Naive B cell (primary cell): ENCODE results near the gene CFL1. TPM values are rescaled to one million over a fixed set of nuclear protein-coding genes. Genes with fewer than 3 reads are reported as not detected.
"Not testable (repeated sequence)": the region's sequence is repeated elsewhere in the genome, so short reads cannot be mapped to it uniquely, and the experiment has no call there.

Experiments used
- ATAC-seq, 2 donors: fragments of 150-1000 bp; cut with Tn5 transposase; 2 replicates each; pipeline ENCODE4 v1.10.0; 2021; ENCODE audit warnings: low read depth in 2 of 2, mild to moderate bottlenecking in 2 of 2, moderate library complexity in 2 of 2
- DNase-seq: peaks from one replicate; pipeline ENCODE4 v3.0.0; 2022
- H3K27ac Mint-ChIP-seq, 6 donors: one replicate each; pipeline ENCODE4 v1.8.0; 2020 to 2022; ENCODE audit warnings: mild to moderate bottlenecking in 6 of 6, mixed read lengths in 6 of 6, moderate library complexity in 5 of 6, inconsistent platforms in 2 of 6
- H3K27me3 Mint-ChIP-seq, 3 donors: one replicate each; pipeline ENCODE4 v1.8.0; 2021 to 2022; ENCODE audit warnings: mixed read lengths in 3 of 3, mild to moderate bottlenecking in 1 of 3
- H3K36me3 Mint-ChIP-seq, 2 donors: one replicate each; pipeline ENCODE4 v1.8.0; 2020 to 2022; ENCODE audit warnings: mixed read lengths in 2 of 2, inconsistent platforms in 1 of 2, mild to moderate bottlenecking in 1 of 2
- H3K4me1 Mint-ChIP-seq, 3 donors: one replicate each; pipeline ENCODE4 v1.8.0; 2020 to 2022; ENCODE audit warnings: mixed read lengths in 3 of 3, inconsistent platforms in 1 of 3, mild to moderate bottlenecking in 1 of 3, moderate library complexity in 1 of 3
- H3K4me3 Mint-ChIP-seq, 8 donors: one replicate each; pipeline ENCODE4 v1.8.0; 2020 to 2022; ENCODE audit warnings: mild to moderate bottlenecking in 8 of 8, mixed read lengths in 8 of 8, moderate library complexity in 8 of 8, inconsistent platforms in 2 of 8
- H3K9me3 Mint-ChIP-seq, 7 donors: one replicate each; pipeline ENCODE4 v1.8.0; 2020 to 2022; ENCODE audit warnings: mixed read lengths in 7 of 7, mild to moderate bottlenecking in 5 of 7, inconsistent platforms in 2 of 7, moderate library complexity in 1 of 7
- polyA plus RNA-seq, 6 donors: library from polyadenylated mRNA; unstranded; fragments of 300-500 nt; fragmentation: Illumina TruSeq; gene quantifications; one replicate each; pipeline ENCODE4 v1.2.3, GENCODE V29; 2021; ENCODE audit warnings: low read depth in 6 of 6

CFL1 gene
- polyA plus RNA-seq, 6 donors from 2014 or later = 1,822 to 2,570 (median 2,214) TPM

DNA sequence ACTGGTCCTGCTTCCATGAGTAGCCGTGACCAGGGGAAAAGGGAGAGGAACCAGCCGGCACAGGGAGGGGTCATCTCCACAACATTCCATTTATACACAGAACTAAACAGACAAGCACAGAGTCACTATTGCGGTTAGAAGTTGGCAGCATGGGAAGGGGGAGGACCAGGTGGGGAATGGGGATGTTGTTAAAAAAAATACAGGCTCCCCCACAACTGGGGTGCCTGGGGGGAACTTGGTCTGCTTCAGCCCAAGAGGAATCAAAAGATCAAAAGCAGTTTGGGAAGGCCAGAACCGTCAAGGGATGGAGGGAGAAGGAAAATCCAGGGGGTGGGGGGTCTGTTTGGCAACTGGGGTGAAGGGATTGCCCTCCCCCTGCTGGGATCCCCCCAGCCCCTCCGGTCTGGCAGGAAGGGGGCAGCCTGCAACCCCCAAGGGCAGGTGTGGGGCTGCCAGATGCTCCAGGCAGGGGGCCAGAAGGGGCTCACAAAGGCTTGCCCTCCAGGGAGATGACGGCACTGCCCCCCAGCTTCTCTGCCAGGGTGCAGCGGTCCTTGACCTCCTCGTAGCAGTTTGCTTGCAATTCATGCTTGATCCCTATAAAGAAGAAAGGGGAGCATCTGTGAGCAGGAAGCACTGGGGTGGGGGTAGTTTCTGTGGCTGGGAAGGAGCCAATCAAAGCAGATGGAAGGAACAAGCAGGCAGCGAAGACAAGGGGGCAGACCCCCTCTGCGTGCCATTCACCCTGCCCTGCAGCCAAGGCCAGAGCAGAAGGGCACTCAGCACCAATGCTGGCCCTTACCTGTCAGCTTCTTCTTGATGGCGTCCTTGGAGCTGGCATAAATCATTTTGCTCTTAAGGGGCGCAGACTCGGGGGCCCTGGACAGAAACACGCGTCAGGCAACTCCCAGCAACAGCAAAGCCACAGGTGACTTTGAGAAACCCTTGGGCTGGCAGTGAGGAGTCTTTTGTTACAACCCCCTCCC, 2.8 kb downstream of the CFL1 start:
- ATAC-seq = no peak
- H3K4me1 Mint-ChIP-seq = peaks cover 41 to 58% (median 56%) of the 10 kb centered on the region in 3 donors
- H3K9me3 Mint-ChIP-seq = no peaks in the 10 kb centered on the region
- peak overlapping the region; percentile 39 to 97 (median 93) for H3K4me3 Mint-ChIP-seq
- peaks cover 14 to 26% of the 10 kb centered on the region in 2 donors for H3K36me3 Mint-ChIP-seq
- H3K27ac Mint-ChIP-seq = peak overlapping the region in 3 of 6 donors; percentile 36 to 86 (median 44)
- no peak for DNase-seq
- no peaks in the 10 kb centered on the region for H3K27me3 Mint-ChIP-seq

DNA sequence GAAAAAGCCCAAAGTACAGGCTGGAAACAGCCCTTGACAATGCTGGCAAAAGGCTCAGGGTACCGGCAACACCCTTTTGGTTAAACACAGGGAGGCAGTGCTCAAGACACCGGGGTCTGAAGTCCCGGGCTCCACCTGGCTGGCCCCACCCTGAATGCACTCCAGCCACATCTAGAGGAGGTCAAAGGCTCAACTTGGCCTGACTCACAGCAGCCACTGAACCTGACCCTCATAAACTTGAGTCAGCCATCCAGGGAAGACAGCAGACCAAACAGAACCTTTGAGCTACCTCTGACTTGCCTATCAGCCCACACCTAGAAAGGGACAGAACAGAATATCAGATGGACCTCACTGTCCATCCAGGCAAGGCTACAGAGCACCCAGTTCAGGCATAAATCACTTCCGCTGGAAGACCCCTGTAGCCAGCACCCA, 3.8 kb downstream of the CFL1 start:
- Mint-ChIP-seq H3K4me3 (peak overlapping the region in 6 of 8 donors; percentile 20 to 96 (median 78)), H3K9me3 (no peaks in the 10 kb centered on the region), H3K4me1 (peaks cover 35 to 48% (median 48%) of the 10 kb centered on the region in 3 donors), H3K27me3 (no peaks in the 10 kb centered on the region), H3K27ac (peak overlapping the region in 1 of 6 donors; percentile 65), H3K36me3 (peaks cover 14 to 26% of the 10 kb centered on the region in 2 donors)
- DNase-seq = no peak
- ATAC-seq = no peak

DNA sequence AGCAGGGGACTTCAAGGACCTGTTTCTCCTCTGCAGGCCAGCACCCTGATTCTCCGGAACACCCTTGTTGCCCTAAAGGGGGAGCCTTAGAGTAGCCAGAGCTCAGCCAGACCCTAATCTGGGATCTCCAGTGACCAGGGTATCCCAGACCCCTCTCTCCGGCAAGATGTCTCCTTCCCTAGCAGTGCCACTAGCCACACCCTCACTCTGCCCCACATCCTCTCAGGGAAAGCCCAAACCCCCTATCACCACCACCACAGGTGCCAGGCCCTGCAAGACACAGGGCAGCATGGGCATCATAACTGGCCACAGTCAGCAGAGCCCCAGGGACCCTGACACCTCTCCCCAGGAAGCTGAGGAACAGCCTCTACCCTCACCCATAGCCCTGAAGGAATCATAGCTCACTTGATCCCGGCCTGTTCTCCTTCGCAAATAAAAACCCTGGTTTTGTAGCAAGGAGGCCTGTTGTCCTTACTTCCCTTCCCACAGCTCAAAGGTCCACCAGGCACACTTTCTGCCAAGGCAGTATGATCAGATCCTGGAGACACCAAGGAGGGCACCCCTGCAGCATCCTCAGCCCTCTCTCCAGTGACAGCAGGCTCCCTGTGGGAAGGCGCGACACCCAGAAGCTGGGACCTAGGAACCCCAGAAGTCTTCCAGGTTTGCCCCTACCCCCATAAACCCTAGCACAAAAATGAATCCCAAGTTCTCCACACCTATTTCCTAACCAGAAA, 4.6 kb downstream of the CFL1 start:
- H3K4me1 Mint-ChIP-seq = peaks cover 28 to 42% (median 41%) of the 10 kb centered on the region in 3 donors
- no peak for DNase-seq
- no peaks in the 10 kb centered on the region for H3K9me3 Mint-ChIP-seq
- no peak for ATAC-seq
- peaks cover 14 to 26% of the 10 kb centered on the region in 2 donors for H3K36me3 Mint-ChIP-seq
- H3K27me3 Mint-ChIP-seq = no peaks in the 10 kb centered on the region
- peak overlapping the region in 2 of 8 donors; percentile 76 to 91 for H3K4me3 Mint-ChIP-seq
- peak overlapping the region in 4 of 6 donors; percentile 42 to 67 (median 57) for H3K27ac Mint-ChIP-seq

DNA sequence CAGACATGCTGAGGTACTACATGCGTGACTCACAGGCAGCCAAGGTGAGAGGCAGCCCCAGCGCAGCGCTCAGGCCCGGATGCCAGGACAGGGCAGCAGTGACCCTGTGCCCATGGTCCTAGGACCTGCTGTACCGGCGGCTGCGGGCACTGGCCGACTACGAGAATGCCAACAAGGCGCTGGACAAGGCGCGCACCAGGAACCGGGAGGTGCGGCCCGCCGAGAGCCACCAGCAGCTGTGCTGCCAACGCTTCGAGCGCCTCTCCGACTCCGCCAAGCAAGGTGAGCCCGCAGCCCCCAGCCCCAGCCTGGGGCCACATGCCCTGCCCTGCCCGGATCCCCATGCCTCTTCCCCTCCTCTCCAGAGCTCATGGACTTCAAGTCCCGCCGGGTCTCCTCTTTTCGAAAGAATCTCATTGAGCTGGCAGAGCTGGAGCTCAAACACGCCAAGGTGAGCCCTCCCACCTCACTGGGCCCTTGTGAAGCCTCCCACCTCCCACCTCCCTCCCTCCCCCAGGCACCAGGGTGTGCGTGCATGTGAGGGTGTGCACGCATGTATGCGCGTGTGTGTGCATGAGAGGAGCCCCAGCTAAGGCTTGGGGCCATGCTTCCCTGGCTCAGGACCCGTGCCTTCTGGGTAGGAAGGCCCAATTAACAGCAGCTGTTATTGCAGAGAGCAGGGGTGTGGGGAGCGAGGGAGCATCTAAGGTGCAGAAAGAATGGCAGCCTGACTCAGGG, 5.3 kb downstream of the CFL1 start:
- H3K27ac Mint-ChIP-seq = peak overlapping the region in 1 of 6 donors; percentile 67
- no peak for ATAC-seq
- H3K4me1 Mint-ChIP-seq = peaks cover 26 to 39% (median 36%) of the 10 kb centered on the region in 3 donors
- H3K27me3 Mint-ChIP-seq = no peaks in the 10 kb centered on the region
- no peaks in the 10 kb centered on the region for H3K9me3 Mint-ChIP-seq
- no peak for DNase-seq
- H3K4me3 Mint-ChIP-seq = peak overlapping the region in 1 of 8 donors; percentile 91
- H3K36me3 Mint-ChIP-seq = peaks cover 14 to 26% of the 10 kb centered on the region in 2 donors

DNA sequence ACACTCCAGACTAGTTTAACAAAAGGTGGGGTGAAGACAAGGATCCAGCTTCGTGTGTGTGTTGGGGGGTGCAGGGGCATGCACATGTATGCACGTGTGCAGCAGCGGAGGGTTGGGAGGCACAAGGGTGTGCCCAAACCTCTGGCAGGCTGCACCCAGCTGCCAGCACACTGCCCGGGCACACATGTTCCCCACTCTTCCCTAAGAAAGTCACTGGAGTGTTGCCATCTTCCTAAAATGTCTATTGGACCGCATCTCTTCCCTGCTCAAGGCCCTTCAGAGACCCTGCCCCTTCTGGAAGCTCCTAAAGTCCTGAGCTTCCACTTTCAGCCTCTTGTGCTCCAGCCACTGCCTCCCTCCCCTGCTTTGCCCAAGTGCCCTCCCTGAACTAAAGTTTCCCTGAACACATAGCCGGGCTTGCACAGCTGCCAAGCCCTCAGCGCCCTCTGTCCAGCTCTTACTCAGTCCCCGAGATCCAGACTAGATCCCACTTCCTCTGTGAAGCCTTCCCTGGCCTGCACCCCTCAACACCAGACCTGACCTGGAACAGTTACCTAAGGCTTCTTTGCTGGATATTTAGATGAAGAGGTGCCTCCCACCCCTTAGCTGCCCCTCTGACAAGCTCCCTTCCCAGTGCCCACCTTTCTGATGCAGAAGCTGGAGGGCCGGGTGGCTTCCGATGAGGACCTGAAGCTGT, 6.0 kb downstream of the CFL1 start:
- Mint-ChIP-seq H3K4me1 (peaks cover 26 to 38% (median 36%) of the 10 kb centered on the region in 3 donors), H3K27ac (peak overlapping the region in 1 of 6 donors; percentile 54), H3K36me3 (peaks cover 14 to 26% of the 10 kb centered on the region in 2 donors), H3K4me3 (peak overlapping the region in 1 of 8 donors; percentile 2), H3K9me3 (no peaks in the 10 kb centered on the region), H3K27me3 (no peaks in the 10 kb centered on the region)
- DNase-seq (no peak), ATAC-seq (no peak)

DNA sequence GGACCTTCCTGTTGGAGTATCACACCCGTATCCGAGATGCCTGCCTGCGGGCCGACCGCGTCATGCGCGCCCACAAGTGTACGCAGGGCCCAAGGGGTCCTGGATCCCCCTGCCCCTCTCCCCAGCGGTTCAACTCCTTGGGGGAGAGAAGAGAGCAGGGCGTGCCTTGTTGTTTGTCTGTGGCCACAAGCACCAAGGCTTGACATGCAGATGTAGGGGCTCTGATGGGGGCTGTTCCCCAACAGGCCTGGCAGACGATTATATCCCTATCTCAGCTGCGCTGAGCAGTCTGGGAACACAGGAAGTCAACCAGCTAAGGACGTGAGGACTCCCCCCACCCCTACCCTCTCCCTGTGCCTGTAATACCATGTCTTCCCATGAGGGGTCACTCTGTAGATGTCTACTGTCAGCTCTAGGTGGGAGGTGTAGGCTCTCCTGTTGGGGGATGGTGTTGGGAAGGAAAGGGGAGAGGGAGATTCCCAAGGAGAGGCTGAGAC, 6.8 kb downstream of the CFL1 start:
- Mint-ChIP-seq H3K27ac (no peak overlapping the region), H3K4me3 (no peak overlapping the region), H3K9me3 (no peaks in the 10 kb centered on the region), H3K27me3 (no peaks in the 10 kb centered on the region), H3K4me1 (peaks cover 20 to 30% (median 28%) of the 10 kb centered on the region in 3 donors), H3K36me3 (peaks cover 14 to 26% of the 10 kb centered on the region in 2 donors)
- DNase-seq = no peak
- no peak for ATAC-seq

DNA sequence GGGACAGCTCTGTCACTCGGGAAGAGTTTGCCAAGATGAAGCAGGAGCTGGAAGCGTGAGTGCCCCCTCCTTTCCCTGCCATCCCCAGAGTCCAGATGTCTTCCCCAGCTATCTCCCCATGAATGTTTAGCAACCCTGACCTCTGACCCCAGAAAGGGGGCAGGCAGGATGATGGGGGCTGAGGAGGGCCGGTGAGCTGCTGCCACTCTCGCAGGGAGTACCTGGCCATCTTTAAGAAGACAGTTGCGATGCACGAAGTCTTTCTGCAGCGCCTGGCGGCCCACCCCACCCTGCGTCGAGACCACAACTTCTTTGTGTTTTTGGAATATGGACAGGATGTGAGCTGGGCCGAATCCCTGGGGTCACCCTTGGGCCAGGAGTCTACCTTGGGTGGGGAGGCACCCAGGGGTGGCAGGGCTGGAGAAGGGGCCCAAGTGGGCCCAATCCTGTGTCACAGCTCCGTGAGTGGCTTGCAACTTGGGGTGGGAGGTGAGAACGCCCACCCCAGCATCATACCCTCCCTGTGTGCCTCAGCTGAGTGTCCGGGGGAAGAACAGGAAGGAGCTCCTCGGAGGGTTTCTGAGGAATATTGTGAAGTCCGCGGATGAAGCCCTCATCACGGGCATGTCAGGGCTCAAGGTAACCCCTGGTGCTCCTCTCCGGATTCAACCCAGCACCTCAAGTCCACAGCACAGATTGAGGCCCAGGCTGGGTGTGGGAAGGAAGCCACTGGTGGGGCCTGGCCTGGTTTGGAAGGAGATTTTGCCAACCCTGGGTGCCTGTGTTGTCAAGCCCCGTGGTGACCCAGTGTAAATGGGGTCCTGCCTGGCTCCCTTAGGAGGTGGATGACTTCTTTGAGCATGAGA, 7.5 kb downstream of the CFL1 start:
- peak overlapping the region in 1 of 6 donors; percentile 56 for H3K27ac Mint-ChIP-seq

DNA sequence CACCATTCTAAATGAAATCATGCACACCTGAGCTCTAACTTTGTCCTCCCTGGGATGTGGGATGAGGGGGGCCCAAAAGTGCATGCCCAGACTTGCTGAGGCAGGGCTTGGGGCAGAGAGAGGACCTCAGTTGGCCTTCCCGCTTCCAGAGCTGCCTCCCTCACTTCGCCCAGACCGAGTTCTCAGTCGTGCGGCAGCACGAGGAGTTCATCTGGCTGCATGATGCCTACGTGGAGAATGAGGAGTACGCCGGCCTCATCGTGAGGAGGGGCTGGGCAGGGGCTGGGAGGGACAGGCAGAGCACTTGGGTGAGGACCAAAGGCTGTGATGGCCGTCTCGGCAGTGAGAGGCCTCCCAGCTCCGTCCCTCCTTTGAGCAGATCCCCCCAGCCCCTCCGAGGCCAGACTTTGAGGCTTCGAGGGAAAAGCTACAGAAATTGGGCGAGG, 8.2 kb downstream of the CFL1 start:
- peaks cover 18 to 22% (median 19%) of the 10 kb centered on the region in 3 donors for H3K4me1 Mint-ChIP-seq
- DNase-seq (no peak), ATAC-seq (no peak)
- no peak overlapping the region for H3K4me3 Mint-ChIP-seq
- peaks cover 13 to 23% of the 10 kb centered on the region in 2 donors for H3K36me3 Mint-ChIP-seq
- H3K27me3 Mint-ChIP-seq = no peaks in the 10 kb centered on the region
- no peak overlapping the region for H3K27ac Mint-ChIP-seq
- no peaks in the 10 kb centered on the region for H3K9me3 Mint-ChIP-seq

More for the DNA sequence above, 7.5 kb downstream of the CFL1 start:
- DNase-seq (no peak), ATAC-seq (no peak)
- peaks cover 14 to 26% of the 10 kb centered on the region in 2 donors for H3K36me3 Mint-ChIP-seq
- no peaks in the 10 kb centered on the region for H3K27me3 Mint-ChIP-seq
- no peak overlapping the region for H3K4me3 Mint-ChIP-seq
- H3K4me1 Mint-ChIP-seq = peaks cover 20 to 26% (median 23%) of the 10 kb centered on the region in 3 donors
- H3K9me3 Mint-ChIP-seq = no peaks in the 10 kb centered on the region

DNA sequence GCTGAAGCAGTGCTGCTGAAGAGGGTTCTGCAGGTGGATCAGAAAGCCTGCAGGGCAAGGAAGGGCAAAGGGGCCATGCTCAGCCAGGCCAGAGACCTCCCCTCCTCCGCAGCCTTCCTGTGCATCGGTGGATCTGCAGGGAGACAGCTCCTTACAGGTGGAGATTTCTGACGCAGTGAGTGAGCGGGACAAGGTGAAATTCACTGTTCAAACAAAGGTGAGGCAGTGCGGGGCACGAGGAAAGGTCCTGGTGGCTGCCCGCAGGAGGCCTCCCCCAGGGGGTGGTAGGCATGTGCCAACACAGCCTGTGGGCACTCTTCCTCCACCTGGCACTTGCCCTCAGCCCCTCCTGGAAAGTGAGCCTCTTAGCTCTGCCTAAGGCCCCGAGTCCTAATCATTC, 8.6 kb downstream of the CFL1 start:
- Mint-ChIP-seq H3K4me1 (peaks cover 13 to 17% (median 16%) of the 10 kb centered on the region in 3 donors), H3K27ac (no peak overlapping the region), H3K27me3 (no peaks in the 10 kb centered on the region), H3K36me3 (peaks cover 9 to 19% of the 10 kb centered on the region in 2 donors), H3K4me3 (no peak overlapping the region), H3K9me3 (no peaks in the 10 kb centered on the region)
- DNase-seq = no peak
- ATAC-seq = no peak

DNA sequence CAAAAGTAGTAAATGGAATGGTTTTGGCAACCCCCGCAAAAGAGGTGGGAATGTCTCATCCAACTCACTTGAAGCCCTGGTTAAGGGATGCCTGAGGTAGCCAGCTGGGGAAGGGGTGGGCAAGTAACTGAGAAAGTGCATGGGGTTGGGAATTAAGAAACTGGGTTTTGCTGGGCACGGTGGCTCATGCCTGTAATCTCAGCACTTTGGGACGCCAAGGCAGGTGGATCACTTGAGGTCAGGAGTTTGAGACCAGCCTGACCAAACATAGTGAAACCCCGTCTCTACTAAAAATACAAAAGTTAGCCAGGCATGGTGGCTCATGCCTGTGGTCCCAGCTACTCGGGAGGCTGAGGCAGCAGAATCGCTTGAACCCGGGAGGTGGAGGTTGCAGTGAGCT, 9.3 kb downstream of the CFL1 start:
- DNase-seq, H3K27me3 Mint-ChIP-seq, ATAC-seq, H3K27ac Mint-ChIP-seq, H3K9me3 Mint-ChIP-seq, H3K4me3 Mint-ChIP-seq: not testable (repeated sequence)
- Mint-ChIP-seq H3K36me3 (peaks cover 7 to 15% of the 10 kb centered on the region in 2 donors), H3K4me1 (peaks cover 9 to 11% (median 10%) of the 10 kb centered on the region in 3 donors)

DNA sequence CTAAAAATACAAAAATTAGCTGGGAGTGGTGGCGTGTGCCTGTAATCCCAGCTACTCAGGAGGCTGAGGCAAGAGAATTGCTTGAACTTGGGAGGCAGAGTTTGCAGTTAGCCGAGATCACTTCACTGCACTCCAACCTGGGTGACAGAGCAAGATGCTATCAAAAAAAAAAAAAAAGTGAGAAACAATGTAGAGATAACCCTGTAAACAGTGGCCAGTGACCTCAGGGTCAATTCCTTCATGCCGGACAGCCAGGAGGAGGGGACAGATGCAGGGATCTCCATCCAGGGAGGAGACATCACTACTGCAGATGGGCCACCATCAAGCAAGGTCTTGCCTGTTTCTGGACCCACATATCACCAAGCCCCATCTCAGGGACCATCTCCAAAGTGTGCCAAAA, 10.2 kb downstream of the CFL1 start:
- H3K27ac Mint-ChIP-seq = no peak overlapping the region
- no peak overlapping the region for H3K4me3 Mint-ChIP-seq
- no peaks in the 10 kb centered on the region for H3K9me3 Mint-ChIP-seq
- peaks cover 7 to 8% of the 10 kb centered on the region in 2 donors for H3K36me3 Mint-ChIP-seq
- H3K27me3 Mint-ChIP-seq = no peaks in the 10 kb centered on the region
- peaks cover 4 to 5% (median 4%) of the 10 kb centered on the region in 3 donors for H3K4me1 Mint-ChIP-seq
- no peak for DNase-seq
- ATAC-seq = no peak
